UCSD-AML1 (cell line): ENCODE measurements around the gene SLC27A6.
"Not testable (repeated sequence)": the region's sequence is repeated elsewhere in the genome, so short reads cannot be mapped to it uniquely, and the experiment has no call there.

Experiments
- DNase-seq: peaks from one replicate; lab custom pipeline; 2025; ENCODE audit not compliant: unreplicated experiment; lab: John Stamatoyannopoulos, UW

The SLC27A6 gene, protein sequence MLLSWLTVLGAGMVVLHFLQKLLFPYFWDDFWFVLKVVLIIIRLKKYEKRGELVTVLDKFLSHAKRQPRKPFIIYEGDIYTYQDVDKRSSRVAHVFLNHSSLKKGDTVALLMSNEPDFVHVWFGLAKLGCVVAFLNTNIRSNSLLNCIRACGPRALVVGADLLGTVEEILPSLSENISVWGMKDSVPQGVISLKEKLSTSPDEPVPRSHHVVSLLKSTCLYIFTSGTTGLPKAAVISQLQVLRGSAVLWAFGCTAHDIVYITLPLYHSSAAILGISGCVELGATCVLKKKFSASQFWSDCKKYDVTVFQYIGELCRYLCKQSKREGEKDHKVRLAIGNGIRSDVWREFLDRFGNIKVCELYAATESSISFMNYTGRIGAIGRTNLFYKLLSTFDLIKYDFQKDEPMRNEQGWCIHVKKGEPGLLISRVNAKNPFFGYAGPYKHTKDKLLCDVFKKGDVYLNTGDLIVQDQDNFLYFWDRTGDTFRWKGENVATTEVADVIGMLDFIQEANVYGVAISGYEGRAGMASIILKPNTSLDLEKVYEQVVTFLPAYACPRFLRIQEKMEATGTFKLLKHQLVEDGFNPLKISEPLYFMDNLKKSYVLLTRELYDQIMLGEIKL

DNA sequence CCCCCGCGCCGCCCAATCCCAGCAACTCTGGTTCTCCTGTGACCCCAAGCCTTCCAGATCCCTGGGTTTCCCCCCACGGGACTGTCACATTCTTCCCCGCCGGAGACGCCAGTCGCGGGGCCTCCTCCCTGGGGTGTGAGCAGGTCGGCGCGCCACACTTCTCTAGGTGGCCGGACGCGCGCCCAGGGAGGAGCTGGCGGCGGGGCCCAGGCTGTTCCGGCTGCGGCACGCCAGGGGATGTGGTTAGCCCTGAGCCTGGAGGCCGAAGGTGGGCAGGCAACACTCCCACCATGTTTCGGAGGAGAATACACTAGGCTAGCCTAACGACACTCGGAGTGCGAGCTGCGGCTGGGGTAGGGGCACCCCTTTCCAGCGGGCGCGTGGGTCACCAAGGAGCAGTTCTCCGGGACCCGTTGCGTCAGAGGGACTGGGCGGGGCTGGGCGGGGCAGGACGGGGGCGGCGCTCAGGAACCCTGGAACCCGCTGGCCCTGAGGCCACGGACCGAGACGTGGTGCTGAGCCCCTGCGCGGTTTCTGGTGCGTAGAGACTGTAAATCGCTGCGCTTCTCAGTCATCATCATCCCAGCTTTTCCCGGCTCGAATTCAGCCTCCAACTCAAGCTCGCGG, at the start of gene SLC27A6:
Gene SLC27A6, plus strand, starts transcription at position 478 of the 627 bp plus-strand sequence. CDS start 650 bp downstream, outside the sequence.
- peak; percentile 57 for DNase-seq

DNA sequence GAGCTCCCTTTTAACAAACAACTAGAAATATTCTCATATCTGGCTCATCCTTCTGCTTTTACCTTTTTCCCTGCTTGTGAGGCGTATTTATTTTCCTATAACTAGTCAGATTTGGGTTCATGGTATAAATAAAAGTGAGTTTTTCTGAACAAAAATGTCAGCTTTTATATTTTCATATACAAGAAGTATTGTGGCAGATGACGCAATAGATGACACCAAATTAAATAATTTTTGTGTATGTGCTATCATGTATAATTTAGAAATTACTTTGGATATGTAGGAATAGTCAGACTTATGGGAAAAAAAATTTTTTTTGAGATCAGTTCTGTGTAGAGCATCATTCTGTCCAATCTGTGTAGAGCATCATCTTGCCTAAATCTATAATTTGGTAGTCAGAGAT, 45.7 kb upstream of the SLC27A6 start:
- no peak for DNase-seq

DNA sequence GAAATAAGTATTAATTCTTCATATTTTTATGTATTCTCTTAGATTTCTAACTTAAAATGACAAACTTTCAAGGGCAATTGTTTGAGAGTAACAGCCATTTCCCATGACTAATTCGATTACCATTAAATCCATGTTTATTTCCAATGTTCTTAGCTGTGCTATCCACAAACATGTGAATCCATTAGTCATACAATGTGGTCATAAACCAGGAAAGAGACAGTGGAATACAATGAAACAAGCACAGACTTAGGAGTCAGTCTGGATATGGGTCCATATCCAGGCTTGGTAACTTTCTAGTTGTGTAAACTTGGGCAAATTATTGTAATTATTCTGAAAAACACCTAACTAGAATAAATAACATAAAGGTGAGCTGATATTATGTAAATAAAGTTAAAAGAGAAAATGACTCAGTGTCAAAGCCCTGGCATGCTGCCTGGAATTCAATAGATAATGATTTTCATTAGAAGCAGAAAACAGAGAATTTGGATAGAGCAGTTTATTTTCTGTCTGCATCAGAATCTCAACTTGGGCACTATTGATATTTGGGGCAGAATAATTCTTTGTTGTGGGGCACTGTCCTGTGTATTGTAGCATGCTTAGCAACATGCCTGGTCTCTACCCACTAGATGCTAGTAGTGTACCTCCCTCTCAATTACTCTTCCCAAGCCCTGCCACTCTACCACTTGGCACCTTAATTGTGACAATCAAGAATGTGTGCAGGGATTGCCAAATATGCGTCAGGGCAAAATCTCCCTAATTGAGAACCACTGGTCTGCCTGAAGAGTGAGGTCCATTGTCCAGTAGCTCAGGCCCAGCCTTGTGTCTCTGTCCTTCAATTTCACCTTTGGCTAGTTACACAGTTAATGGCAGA, 44.7 kb upstream of the SLC27A6 start:
- no peak for DNase-seq

DNA sequence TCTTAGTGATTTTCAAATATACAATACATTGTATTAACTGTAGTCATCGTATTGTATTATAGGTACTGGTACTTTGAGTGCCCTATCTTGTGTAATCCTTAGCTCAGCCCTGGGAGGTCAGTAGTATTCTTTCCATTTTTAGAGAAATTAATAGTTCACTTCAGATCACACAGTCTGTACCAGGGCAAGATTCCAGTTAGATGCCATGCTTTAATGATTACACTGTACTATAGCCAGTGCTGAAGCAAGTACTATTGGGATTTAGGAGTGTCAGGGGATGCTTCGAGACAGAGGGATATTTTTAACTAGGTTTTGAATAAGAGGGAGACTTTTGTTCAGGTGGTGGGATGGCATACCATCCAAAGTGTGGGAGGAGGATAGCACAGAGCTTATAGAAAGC, 41.0 kb upstream of the SLC27A6 start:
- no peak for DNase-seq

DNA sequence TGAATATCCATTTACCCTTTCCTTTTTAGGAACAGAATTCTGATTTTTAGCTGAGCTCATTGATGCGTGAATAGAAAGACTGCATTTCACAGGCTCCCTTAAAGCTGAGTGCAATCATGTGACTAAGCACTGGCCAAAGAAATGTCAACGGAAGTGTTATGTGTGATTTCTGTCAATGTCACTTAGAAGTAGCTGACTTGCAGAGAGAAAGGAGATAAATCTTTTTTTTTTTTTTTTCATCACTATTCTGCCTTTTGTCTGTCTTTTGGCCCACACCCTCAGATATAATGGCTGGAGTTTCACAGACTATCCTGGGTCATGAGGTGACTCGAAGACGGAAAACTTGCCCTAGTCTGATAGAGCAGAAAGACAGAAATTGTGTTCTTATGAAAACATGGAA, 39.3 kb upstream of the SLC27A6 start:
- DNase-seq = no peak

DNA sequence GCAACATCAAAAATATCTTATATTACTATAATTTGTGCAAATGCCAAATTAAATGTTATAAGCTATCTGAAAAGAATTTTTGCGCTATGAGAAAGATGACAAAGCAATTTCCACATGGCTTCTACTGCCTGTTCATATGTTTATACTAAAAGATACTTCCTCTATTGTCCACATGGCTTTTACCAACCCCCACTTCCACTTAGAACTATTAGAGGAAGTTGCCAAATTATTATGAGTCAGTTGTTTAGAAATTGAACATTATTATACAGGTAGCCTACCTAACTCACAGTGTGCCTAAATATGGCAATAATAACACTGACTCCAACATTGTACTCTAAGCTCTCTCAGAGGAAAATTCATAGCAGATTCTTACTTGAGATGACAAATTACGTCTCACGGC, 37.6 kb upstream of the SLC27A6 start:
- DNase-seq = peak; percentile 7

DNA sequence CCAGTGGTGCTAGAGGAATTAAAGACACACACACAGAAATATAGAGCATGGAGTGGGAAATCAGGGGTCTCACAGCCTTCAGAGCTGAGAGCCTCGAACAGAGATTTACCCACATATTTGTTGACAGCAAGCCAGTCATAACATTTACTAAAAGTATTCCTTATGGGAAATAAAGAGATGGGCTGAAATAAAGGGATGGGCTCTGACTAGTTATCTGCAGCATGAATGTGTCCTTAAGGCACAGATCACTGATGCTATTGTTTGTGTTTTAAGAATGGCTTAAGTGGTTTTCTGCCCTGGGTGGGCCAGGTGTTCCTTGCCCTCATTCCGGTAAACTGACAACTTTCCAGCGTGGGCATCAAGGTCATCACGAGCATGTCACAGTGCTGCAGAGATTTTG, 33.1 kb upstream of the SLC27A6 start:
- DNase-seq = not testable (repeated sequence)

DNA sequence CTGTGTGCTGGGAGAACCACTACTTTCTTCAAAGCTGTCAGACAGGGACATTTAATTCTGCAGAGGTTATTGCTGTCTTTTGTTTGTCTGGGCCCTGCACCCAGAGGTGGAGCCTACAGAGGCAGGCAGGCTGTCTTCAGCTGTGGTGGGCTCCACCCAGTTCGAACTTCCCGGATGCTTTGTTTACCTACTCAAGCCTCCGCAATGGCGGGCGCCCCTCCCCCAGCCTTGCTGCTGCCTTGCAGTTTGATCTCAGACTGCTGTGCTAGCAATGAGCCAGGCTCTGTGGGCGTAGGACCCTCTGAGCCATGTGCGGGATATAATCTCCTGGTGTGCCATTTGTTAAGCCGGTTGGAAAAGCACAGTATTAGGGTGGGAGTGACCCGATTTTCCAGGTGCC, 22.2 kb upstream of the SLC27A6 start:
- DNase-seq = not testable (repeated sequence)

DNA sequence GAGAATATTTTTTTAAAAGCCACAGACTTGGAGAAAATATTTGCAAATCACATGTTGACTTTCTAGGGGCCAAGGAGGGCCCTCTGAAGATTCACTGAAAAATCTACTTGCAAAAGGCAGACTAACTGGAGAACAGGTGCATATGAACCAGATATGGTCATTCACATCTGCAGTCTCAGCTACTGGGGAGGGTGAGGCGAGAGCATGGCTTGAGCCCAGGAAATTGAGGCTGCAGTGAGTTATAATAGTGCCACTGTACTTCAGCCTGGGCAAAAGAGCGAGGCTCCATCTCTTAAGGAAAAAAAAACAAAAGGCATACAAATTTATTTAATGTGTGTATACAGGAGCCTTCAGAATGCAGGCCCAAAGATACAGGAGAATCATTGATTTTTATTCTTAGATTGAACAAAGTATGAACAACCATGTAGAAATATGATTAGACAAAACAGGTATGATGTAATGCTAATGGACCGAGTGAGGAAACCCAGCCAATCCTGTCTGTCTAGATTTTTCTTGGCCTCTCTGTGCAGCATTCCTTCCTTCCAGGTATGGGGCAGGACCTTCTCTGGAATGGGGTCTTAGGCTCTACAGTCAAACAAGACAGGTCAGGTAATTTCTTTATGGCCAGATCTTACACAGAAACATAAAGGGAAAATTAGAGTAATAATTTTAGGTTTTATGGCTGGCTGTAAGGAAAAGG, 15.3 kb upstream of the SLC27A6 start:
- DNase-seq = no peak

DNA sequence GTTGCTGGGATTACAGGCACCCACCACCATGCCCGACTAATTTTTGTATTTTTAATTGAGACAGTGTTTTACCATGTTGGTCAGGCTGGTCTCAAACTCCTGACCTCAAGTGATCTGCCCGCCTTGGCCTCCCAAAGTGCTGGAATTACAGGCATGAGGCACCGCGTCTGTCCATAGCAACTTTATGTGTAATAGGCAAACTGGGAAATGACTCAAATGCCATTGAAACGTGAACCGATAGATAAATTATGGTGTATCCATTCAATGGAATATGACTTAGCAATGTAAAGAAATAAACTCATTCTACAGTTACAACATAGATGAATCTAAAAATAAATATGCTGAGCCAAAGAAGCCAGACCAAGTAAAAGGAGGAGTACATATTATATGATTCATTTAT, 14.0 kb upstream of the SLC27A6 start:
- not testable (repeated sequence) for DNase-seq

DNA sequence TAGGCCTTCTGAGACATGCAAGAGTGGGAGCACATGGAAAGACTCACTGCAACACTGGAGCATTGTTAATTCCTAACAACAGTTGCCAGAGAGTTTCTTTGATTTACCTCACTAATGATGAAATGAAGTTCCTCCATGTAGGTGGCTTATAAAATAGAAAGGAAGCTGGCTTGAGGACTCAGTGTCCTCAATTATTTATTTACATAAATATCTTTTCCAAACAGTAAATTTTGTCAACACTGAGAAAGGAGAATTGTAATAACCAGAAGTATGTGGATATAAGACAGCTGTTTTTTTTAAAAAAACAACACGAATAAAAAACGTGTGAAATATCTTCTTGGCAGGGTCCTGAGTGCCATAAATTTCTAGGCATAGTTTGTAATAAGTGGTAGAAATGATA, 9.1 kb upstream of the SLC27A6 start:
- DNase-seq = no peak

DNA sequence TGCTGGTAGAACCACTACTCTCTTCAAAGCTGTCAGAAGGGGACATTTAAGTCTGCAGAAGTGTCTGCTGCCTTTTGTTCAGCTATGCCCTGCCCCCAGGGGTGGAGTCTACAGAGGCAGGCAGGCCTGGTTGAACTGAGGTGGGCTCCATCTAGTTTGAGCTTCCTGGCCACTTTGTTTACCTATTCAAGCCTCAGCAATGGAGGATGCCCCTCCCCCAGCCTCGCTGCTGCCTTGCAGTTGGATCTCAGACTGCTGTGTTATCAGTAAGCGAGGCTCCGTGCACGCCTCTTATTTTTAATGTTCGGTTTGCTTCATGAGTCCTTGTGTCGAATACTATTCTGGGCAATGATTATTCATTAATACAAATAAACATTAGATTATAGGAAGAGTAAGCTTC, 3.1 kb upstream of the SLC27A6 start:
- DNase-seq = no peak

DNA sequence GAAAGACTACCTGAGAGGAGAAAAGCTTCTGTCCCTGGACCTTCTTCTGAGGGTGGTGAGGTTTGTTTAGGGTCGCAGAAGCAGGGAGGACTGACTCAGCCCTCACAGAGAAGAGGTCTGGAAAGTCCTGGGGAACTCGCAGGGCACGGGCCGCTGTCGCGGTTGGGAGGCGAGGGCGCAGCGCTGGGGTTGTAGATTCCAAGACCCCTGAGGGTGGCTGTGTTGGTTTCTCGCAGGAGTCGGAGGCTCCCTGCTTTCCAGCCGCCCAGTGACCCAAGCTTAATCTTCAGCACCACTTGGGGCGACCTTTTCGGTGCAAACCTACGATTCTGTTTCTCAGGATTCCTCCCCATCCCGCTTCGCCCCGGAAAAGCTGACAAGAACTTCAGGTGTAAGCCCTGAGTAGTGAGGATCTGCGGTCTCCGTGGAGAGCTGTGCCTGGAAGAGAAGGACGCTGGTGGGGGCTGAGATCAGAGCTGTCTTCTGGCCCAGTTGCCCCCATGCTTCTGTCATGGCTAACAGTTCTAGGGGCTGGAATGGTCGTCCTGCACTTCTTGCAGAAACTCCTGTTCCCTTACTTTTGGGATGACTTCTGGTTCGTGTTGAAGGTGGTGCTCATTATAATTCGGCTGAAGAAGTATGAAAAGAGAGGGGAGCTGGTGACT, 482 bp downstream of the SLC27A6 start:
- no peak for DNase-seq

DNA sequence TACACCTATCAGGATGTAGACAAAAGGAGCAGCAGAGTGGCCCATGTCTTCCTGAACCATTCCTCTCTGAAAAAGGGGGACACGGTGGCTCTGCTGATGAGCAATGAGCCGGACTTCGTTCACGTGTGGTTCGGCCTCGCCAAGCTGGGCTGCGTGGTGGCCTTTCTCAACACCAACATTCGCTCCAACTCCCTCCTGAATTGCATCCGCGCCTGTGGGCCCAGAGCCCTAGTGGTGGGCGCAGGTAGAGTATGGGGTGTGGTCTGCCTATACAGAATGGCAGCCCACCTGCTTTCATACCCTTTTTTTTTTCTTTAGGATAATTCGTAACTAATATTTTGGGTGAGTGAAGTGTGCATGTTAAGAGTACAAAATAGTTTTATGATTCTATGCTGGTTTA, 1.1 kb downstream of the SLC27A6 start:
- no peak for DNase-seq

DNA sequence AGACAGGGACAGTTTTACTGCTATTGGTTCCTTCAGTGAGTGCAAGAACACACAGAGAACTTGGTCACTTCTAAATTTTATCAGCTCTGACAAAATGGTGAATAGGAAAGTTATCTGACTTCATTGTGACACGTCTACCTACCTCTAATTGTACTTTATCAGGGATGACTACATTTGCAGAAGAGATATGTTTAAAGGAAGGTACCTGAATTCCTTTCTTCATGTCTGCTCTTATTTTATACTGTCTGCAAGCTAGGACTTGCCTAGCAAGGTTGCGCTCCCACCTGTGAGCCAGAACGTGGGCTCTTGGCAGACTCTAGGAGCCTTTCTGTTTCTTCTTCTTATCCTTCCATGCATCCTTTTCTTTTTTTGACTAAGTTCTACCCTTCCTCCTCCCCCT, 1.6 kb downstream of the SLC27A6 start:
- DNase-seq = no peak

DNA sequence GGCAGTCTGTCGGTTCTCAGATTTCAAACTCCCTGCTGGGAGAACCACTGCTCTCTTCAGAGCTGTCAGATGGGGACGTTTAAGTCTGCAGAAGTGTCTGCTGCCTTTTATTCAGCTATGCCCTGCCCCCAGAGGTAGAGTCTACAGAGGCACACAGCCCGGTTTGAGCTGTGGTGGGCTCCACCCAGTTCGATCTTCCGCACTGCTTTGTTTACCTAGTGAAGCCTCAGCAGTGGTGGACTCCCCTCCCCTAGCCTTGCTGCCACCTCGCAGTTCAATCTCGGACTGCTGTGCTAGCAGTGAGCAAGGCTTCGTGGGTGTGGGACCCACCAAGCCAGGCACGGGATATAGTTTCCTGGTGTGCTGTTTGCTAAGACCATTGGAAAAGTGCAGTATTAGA, 8.0 kb downstream of the SLC27A6 start:
- no peak for DNase-seq

DNA sequence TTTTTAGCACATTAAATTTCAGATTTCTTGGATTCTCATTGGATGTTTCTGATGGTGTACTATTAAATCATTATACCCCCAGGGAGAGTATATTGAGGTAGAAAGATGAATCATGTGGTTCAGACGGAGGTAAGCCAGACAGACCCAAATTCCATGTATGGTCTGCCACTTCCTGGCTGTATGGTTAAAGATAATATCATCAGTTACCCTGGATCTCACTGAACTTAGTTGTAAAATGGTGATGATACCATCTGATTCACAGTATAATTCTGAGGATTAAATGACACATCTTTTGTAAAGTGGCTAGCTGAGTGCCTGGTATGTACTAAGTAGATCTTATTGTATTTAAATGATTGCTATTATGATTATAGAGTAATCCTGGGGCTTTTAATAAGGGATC, 9.3 kb downstream of the SLC27A6 start:
- no peak for DNase-seq

DNA sequence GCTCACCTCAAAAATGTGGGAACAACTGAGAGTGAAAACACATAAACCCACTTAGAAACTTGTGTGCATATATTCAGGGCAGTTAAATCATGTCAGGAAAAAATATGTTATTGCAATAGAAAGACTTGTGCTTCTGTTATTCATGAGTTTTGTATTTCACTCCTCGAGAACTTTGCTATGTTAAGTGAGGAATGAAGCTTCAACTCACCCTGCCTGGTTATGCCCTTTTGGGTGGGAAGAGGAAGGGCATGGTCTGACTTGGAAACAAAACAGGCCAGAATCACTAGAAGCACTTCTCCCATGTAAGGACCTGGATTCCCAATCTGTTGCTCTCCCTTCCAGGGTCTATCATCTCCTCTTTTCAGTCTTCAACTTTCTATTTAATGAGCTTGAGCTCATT, 14.5 kb downstream of the SLC27A6 start:
- DNase-seq = no peak

DNA sequence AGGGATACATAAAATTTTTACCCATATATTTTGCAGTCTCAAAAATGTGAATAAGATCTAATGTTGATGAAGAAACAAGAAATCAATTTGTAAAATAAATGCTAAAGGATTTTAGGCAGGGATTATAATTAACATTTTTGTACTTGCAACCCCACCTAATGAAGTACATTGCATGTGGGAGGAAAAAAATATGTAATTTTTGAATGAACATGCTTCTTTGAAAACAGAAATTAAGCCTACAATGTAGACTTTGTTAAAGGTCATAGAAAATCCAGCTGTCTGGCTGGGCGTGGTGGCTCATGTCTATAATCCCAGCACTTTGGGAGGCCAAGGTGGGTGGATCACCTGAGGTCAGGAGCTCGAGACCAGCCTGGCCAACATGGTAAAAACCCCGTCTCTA, 15.6 kb downstream of the SLC27A6 start:
- no peak for DNase-seq

DNA sequence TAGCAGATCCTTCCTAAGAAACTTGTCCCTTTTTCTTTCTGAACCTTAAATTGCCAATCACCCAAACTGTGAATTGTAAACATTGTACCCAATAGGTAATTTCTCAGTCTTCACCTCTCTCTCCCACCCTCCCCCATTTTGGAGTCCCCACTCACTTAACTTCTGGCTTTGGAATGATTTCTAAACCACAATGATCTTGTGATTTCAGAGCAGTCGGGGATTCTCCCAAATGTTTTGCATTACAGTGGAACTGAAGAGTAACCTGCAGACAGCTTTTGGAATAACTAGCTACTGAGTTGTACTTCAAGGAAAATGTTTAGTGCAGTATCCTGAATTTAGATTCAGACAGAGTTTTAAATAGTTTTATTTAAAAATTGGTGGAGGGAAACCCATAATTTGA, 19.2 kb downstream of the SLC27A6 start:
- no peak for DNase-seq
